Activated CD4-positive, CD25-positive, alpha-beta regulatory T cell treated with anti-CD3 and anti-CD28 coated beads, Interleukin-2, amount 50 U/mL, for 16 hours (primary cell): ENCODE results near the gene PCOLCE2.
"Not testable (repeated sequence)": the region's sequence is repeated elsewhere in the genome, so short reads cannot be mapped to it uniquely, and the experiment has no call there.

Experiments
- DNase-seq: peaks from one replicate; pipeline ENCODE4 v3.0.0-alpha.2; 2020; ENCODE audit warnings: low read depth, low spot score

Gene PCOLCE2

DNA sequence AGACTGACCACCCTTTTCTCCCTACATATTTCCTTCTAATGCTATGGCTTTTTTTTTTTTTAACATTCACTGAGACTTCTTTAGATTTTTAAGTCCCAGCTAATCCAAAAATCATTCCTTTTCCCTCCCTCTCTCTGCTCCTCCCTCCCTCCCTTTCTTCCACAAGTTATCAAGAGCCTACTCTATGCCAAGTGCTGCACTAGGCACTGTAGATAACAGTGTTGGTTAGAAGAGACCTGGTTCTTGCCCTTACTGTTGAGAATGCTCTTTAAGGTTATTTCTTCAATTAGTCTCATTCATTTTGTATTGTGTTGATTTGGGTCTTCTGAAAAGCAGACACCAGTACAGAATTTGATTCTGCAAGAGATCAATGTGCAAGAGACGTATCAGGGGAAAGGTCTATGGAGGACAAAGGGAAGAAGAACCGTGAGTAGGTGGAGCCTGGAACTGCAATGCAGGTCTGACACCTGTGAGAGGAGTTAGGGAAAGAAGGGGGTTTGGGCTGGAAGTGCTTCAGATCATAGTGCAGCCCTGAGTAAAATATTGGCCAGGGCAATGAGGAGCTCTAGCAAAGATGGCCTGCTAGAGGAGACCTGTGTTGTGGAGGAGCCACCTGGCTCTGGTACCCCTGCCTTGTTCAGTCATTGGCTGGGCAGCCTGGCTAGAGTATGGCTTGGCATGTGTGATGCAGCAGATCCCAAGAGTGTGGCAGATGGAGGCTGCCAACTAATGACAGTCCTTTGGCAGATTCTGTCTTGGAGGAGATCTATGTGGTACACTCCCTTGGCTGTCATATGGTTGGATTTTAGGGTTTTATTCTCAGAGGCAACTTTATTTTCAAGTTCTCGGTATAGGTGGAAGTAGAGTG, 9.7 kb upstream of the PCOLCE2 start:
- DNase-seq = no peak

DNA sequence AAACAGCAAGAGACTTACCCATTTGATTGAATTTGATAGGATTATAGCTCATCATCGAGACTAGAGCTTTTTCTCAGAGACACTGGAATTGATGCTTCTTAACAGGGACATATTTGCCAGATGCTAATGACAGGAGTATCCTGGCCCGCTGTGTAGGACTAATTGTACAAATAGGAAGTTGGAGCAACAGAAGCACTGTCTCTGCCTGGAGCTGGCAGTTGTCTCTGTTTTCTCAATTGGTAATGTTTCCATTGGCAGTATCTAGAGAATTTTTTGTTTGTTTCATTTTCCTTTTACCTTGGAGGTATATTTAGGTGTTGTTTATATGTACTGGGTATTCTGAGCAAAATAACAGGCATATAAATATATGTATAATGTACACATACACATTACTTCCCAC, 8.9 kb upstream of the PCOLCE2 start:
- no peak for DNase-seq

DNA sequence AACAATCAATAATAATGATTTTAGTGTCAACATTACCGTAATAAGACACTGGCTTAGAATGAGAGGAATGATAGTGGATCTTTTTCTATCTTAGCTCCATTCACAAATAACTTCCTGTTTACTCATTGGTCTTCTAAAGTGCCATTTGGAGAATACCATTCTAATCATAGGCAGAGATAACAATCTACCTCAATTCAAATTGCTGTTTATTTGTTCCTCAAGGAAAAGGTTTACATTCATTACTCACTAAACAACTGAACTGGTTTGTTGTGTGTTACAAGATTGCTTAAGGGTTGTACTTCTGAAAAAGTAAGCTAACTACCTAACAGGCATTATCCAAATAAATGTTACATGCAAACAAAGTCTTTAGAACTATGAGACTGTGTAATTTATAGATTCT, 8.1 kb upstream of the PCOLCE2 start:
- no peak for DNase-seq

DNA sequence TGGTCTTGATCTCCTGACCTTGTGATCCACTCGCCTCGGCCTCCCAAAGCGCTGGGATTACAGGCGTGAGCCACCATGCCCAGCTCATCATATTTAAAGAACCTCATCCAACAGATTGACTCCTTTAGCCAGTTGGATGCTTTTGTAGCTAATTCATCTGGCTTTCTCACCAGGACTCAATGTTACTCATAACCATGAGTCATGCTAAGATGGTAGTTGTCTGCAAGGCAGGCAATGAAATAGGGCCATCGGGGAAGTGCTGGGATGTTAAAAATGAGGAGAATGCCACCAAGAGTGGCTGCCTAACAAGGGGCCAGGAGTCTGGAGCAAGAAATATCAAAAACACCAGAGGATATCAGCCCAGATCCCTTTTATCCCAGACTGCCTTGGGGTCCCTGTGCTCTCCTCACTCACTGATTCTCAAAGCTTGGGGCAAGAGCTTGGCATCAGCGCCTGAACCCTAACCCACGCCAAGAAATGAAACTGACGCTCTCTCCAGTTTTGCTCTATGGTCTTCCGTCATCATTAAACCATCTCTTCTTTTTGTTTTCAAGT, 7.4 kb upstream of the PCOLCE2 start:
- no peak for DNase-seq

DNA sequence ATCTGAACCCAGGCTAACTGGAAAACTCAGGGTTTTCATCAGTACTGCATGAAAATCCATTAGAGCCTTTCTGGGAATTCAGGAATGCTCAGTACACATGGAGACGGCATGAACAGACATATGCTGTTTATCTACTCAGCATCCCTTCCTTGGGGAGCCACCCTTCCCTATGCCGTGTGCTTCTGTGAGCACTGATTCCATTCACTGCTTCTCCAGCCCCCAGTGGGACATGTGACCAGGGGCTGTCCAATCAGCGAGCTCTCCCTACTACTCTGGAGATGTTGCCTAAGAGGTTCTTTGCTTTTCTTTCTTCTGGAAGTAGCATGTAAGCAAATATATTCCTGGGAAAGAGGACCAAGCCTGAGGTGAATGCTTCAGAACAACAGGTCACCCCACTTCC, 5.6 kb upstream of the PCOLCE2 start:
- DNase-seq = no peak

DNA sequence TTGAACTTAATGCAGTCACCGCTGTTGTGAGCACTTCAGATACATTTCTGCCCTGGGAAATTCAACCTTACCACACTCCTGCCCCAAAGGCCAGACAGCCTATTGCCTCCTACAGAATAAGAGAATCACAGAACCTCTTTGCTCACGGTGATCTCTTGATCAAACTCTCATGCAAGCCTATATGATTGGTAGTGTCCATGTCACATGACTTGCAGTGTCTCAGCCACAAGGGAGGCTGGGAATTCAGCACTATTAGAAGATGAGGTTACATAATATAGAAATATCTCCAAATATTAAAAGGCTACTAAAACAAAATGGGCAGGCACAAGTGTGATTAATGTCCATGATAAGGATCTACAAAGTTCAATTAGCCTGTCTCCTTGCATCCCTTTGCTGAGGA, 3.8 kb upstream of the PCOLCE2 start:
- no peak for DNase-seq

DNA sequence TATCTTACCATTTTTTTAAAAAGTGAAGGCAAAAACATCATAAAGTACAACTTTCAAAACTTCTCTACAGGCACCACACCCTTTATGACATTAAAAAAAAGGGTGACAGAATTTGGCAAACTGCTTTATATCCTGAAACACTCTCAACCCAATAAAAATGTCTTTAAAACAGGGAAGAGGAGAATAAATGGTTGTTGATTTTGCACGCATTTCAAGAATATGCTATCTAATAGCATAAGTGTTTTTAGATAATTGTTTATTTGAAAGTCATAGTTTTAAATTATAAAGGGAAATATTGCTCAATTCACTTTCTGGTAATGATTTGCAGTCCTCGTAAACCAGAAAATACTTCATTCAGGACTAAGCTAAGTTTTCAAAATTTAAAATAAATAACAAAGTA, 1.7 kb upstream of the PCOLCE2 start:
- DNase-seq = no peak

DNA sequence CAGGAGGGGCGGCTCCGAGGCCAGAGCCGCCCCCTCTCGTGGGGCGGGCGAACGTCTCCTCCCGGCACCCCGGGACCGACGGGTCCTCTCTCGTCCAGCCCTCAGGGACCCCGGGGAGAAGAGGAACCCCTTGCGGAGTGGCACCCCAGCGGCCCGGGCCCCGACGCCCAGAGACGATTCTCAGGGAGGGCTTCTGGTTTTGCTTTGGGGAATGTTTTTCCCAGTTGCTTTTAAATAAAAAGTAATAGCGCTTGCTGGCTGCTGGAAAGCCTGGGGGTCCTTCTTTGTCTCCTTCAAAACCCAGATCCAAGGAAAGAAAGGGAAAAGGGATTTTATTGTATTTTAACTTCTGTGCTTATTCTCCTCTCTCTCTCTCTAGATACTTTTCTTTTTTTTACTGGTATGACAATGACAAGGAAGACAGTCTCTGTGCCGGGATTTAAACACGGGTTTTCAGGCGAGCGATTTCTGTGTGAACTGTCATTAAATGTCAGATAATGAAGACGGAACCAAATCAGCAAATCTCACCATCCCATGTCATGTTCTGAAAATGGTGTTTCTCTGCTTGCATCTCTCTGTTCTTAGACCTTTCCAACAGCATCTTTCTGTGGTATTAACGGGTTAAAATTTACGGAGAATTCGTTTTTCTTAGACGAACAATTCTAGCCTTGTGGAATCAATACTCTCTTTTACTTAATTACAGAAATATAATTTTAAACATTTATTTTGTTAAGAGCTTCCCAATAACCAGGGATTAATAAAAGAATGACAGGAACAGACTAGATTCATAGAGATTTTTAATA, 530 bp upstream of the PCOLCE2 start:
- DNase-seq = no peak

DNA sequence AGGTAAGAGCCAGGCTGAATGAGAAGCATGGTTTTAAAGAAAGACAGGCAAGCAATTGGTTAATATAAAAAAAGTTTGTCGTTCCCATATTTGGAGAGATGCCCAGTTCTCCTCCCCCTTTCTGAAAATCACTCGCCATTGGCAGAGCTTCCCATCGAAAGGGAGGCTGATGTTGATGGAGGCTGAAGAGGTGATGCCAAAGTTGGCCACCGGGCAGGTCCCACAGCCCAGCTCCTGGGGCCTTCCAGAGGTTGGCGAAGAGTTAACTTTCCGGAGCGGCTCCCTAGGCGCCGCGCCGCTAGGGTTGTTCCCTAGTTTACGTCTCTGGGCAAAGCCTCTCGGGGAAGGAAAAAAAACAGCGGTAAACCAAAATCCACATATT, 793 bp downstream of the PCOLCE2 start:
- DNase-seq = no peak

DNA sequence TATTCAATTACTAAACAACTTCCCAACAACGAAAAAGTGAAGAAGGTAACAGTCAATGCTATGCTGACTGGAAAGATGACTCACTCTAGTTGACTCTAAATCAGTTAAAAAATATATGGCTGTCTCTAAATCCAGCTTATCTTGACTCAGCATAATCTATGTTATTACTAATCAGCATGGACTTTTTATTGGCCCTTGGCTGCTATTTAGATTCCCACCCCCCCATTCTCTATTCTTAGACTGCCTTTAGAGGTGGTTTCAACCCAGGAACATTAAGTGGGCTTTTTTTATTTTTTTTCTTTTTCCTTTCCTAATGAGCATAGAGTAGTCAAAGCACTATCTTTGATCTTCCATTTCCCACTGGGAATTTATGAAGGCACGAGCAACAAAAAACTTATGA, 1.9 kb downstream of the PCOLCE2 start:
- DNase-seq = no peak

DNA sequence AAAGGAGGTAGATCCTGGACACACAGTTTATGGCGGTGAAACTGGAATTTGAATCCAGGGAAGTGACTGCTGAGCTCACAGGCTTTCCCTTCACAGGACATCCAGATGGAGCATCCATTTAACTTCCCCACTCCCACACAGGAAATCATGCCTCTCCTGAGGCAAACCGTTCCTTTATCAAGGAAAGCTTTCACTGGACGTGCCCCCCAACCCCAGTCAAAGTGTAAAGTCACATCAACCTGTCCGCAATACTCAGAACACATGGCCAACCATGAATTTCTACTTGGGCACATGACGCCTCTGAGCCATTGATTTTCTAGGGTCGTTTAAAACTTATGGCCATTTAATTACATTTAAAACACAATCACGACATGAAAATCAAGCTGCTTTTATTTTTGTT, 2.9 kb downstream of the PCOLCE2 start:
- no peak for DNase-seq

DNA sequence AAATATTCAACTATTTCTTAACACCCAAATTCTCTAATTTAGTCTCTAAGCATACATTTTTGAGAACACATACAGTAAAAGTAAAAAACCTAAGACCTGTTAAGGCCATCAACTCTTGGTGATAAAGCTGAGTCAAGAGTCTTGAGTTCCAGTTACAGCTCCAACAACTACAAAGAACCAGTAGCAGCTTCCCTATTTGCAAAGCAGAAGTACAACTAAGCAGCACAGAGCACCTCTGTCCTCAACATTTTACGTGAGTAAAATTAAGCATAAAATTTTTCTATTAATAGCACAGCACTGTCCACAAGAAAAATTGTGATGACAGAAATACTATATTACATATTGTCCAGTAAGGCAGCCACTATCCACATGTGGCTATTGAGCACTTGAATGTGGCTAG, 4.4 kb downstream of the PCOLCE2 start:
- DNase-seq = no peak

DNA sequence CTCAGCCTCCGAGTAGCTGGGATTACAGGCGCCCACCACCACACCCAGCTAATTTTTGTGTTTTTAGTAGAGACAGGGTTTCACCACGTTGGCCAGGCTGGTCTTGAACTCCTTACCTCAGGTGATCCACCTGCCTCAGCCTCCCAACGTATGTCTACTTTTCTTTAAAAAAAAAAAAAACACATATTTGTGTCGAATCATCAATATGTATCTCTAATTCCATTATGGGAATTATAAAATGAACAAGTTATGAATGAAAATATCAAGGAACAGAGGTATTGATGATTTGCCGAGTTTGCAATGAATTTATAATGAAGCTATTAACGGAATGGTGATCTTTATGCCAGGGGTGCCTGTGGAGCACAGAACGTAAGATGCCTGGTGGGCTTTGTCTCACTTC, 5.3 kb downstream of the PCOLCE2 start:
- DNase-seq = not testable (repeated sequence)

DNA sequence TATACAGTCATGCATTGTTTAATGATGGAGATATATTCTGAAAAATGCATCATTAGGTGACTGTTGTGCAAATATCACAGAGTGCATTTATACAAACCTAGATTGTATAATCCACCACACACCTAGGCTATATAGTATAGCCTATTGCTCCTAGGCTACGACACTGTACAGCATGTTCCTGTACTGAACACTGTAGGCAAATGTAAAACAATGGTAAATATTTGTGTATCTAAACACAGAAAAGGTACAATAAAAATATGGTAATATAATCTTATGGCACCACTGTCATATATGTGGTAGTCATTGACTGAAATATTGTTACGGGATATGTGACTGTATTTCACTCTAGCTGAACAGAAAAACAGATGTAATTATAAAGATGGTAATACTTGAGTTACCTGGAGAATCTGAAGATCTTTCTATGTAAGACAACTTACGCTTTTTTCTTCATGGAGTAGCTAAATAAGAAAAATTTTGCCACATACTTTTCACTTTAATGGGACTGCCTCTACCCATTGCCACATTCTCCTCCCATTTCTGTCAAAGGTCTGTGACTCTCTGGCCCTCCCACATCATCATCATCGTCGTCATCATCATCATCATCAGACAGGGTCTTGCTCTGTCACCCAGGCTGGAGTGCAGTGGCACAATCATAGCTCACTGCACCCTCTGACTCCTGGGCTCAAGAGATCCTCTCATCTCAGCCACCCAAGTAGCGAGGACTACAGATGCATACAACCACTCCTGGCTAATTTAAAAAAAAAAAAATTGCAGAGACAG, 7.2 kb downstream of the PCOLCE2 start:
- DNase-seq = no peak

DNA sequence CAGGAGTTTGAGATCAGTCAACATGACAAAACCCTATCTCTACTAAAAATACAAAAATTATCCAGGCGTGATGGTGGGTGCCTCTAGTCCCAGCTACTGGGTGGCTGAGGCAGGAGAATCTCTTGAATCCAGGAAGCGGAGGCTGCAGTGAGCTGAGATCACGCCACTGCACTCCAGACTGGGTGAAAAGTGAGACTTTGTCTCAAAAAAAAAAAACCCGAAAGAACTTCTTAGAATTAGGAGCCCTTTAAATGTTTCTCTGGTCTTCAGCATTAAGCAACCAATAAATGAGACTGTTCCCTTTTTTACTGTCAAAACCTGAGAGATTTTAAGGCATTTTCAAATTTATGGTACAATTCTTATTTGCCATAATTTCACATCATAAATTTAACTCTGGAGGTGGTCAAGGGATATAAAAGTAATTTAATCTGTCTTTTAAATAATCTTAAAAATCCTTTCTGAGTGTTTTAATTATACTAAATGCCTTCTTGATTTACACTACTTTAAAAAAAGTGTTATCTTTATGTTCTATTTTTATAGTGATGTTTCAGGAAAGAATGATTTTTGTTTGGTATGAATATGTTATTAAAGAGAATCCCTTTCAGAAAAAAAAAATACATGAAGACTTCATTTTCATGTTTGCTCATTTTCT, 10.1 kb downstream of the PCOLCE2 start:
- no peak for DNase-seq

DNA sequence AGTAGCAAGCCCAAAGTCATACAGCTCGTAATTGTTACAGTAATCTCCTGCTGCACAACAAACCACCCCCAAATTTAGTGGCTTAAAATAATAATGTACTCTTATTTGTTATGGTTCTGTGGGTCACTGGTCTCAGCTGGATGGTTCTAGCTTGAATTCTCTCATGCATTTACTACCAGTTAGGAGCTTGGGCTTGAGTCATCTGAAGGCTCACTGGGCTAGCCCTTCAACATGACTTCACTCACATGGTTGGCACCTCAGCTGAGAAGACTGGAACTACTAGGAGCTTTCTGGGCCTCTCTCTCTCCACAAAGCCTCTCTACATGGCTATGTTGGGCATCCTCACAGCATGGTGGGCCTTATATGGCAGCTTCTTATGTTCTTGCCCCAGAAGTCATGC, 12.5 kb downstream of the PCOLCE2 start:
- DNase-seq = no peak

DNA sequence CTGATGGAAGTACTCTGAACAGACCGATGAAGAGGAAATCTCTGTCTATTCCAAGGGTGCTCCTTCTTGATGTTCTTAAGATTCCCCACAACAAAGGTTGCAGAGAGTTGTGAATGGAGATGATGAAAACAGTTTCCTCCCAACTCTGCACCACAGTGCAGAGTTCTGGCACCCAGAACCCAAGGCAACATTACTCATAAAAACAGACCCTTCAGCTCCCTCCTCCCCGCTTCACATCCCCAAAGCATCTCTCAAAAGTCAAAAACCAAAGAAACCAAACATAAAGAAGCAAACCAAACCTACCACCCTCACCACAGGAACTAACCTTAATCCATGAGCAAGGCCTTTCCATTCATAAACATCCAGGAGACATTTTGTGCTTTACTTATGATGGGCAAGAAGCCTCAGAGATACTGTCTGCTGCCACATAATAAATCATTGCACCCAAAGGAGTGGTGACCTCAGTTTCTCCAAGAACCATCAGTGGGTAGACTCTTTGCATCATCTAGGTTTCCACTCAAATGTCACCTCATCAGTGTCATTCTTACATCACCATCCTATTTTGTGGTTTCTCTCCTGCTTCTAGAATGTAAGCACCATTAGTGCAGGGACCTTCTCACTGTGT, 13.2 kb downstream of the PCOLCE2 start:
- DNase-seq = no peak

DNA sequence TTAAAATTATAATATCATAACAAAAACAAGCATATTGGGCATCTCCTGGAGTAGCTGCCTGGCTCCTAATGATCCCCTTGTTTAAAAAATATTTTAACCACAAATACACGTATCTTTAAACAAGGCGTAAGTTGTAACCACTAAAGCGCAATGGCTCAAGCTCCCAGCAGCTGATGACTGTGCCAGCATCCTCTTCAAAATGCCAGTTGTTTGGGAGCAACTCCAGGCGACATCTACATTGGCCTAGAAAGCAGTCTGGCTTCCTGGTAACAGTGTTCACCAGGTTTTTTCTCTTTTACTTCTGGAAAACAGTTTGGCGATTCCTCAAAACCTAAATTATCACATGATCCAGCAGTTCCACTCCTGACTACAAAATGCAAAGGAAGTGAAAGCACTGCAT, 13.8 kb downstream of the PCOLCE2 start:
- DNase-seq = no peak

DNA sequence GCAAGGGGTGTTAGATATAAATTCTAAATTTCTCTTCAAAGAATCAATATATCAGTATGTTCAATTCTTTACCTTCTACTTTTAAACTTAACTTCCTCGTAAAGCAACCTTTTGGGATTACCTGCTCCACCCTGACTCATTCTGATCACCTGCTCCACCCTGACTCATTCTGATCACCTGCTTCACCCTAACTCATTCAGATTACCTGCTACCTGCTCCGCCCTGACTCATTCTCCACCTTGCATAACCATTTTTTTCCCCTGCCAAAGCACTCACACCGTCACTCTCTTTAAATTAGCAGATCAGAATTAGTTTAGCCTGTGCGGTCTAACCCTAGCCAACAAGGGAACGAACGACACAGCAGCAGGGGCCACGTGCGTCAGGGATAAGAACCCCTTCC, 20.5 kb downstream of the PCOLCE2 start:
- not testable (repeated sequence) for DNase-seq

DNA sequence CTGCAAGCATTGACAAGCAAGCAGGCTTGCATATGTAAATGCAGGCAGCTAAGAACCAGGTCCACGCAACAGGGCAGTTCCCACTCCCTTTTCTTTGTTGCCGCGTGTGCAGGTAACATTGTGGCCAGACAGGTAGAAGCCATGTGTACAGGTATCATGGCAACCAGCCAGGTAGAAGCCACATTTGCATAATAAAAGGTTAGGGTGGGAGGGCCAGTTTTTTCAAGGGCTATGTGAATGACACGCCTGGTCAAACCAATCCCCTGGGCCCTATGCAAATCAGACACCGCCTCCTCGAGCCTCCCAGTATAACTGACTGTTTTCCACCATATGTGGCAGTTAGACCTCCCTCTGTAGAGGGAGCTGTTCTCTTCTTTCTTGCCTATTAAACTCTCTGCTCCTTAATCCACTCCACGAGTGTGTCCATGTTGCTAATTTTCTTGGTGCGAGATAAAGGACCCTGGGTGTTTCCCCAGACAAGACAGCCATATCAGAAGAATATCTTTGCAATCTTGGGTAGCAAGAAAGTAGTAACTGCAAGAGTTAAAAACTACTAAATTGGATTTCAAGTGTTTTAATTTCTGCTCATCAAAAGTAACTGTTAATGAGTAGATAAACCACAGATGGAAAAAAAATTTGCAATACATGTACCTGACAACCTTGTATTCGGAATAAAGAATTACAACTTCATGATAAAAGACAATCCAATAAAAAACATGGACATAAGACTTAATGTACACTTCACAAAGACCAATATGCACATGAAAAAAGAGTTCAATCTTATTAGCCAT, 21.8 kb downstream of the PCOLCE2 start:
- no peak for DNase-seq
